Measurements from ENCODE around the gene NUAK2.
"Not testable (repeated sequence)": the region's sequence is repeated elsewhere in the genome, so short reads cannot be mapped to it uniquely, and the experiment has no call there.

The NUAK2 gene

GRCh38 chr1:205318231-205318991 lies 3.1 kb downstream of the NUAK2 start:
- no peak for DNase-seq

- DNase-seq = peak in 1 of 2 donors; percentile 3
These were observed 4.1 kb downstream of the NUAK2 start for GRCh38 chr1:205317311-205317917.

- DNase-seq = no peak
These were observed 5.4 kb downstream of the NUAK2 start for GRCh38 chr1:205316161-205316566.

- no peak for DNase-seq
These were observed 6.4 kb downstream of the NUAK2 start for GRCh38 chr1:205315008-205315618.

GRCh38 chr1:205313563-205314308 lies 7.8 kb downstream of the NUAK2 start:
- DNase-seq = peak; percentile 20 to 60

GRCh38 chr1:205312866-205313562 lies 8.5 kb downstream of the NUAK2 start:
- DNase-seq = no peak

- no peak for DNase-seq
These were observed 10.4 kb downstream of the NUAK2 start for GRCh38 chr1:205310976-205311704.

- no peak for DNase-seq
These were observed 11.8 kb downstream of the NUAK2 start for GRCh38 chr1:205309741-205310140.

GRCh38 chr1:205306929-205307566 lies 14.5 kb downstream of the NUAK2 start:
- DNase-seq = no peak

- DNase-seq = no peak
These were observed 16.9 kb downstream of the NUAK2 start for GRCh38 chr1:205304695-205305070.

- DNase-seq = no peak
These were observed 17.4 kb downstream of the NUAK2 start for GRCh38 chr1:205304046-205304694.

GRCh38 chr1:205303247-205303888 lies 18.2 kb downstream of the NUAK2 start:
- no peak for DNase-seq

GRCh38 chr1:205301842-205302588 lies 19.5 kb downstream of the NUAK2 start:
- DNase-seq = no peak

- no peak for DNase-seq
These were observed 20.2 kb downstream of the NUAK2 start for GRCh38 chr1:205301205-205301821.

GRCh38 chr1:205300149-205300548 lies 21.4 kb downstream of the NUAK2 start:
- no peak for DNase-seq

- DNase-seq = no peak
These were observed 23.2 kb downstream of the NUAK2 start for GRCh38 chr1:205298191-205298994.

- not testable (repeated sequence) for DNase-seq
These were observed 23.9 kb downstream of the NUAK2 start for GRCh38 chr1:205297546-205298177.

GRCh38 chr1:205296154-205296553 lies 25.4 kb downstream of the NUAK2 start:
- DNase-seq = no peak

All from hippocampal formation (tissue), 2 donors.